K562 (cell line): ENCODE data around the gene ALG14. TPM values are rescaled to one million over a fixed set of nuclear protein-coding genes. Genes with fewer than 3 reads are reported as not detected.

ENCODE experiments used
- ATAC-seq: fragments of 200-7000 bp; cut with Tn5 transposase; 3 replicates; pipeline ENCODE4 v1.9.1; 2020; ENCODE audit warnings: moderate library complexity
- BruUV-seq: library from RNA; stranded (reverse); fragments of 400-500 nt; replicated peaks from 2 replicates; lab custom pipeline; 2021; lab: Mats Ljungman, UMichigan
- CTCF ChIA-PET: fragments of 300-600 bp; formaldehyde crosslinking; extraction: SDS; loops from one replicate; lab custom pipeline; 2021; ENCODE audit warnings: low intra/inter-chr PET ratio; lab: Yijun Ruan, JAX
- POLR2A ChIA-PET: fragments of 300-600, 350-650 bp; sonication (Branson Sonifier 250); formaldehyde crosslinking; extraction: SDS; loops from one replicate; lab custom pipeline; 2021; ENCODE audit warnings: antibody characterized with exemption, inconsistent platforms; lab: Yijun Ruan, JAX
- DNase-seq, 4 experiments: peaks; one replicate each; pipeline versions ENCODE4 v3.0.0 to v3.0.0-alpha.2; 2011 to 2018; ENCODE audit warnings: low spot score in 3 of 4, mixed read lengths in 3 of 4; ENCODE audit errors: extremely low read depth in 1 of 4
- FAIRE-seq: peaks from 2 replicates; lab custom pipeline; 2011; peaks lifted over from hg19 to GRCh38; lab: Jason Lieb, UNC
- H2AFZ ChIP-seq: 2 replicates; pipeline ENCODE4 v1.6.0; 2011; ENCODE audit warnings: low read depth, low read length, control low read depth, inconsistent platforms
- H3K27ac ChIP-seq: fragments of 200-600 bp; 3 replicates; pipeline ENCODE4 v1.8.0; 2011; ENCODE audit warnings: low read depth, mild to moderate bottlenecking, control low read depth, inconsistent platforms, low read length, moderate library complexity, mixed read lengths; ENCODE audit errors: extremely low read depth
- H3K27me3 ChIP-seq, 2 experiments: fragments of 300-600 bp in 1 of 2; 2 replicates in 1 of 2; 3 replicates in 1 of 2; pipeline versions ENCODE4 v1.6.0 to v1.8.0; 2011; ENCODE audit warnings: inconsistent platforms in 2 of 2, low read length in 2 of 2, mild to moderate bottlenecking in 1 of 2, mixed read lengths in 1 of 2, moderate library complexity in 1 of 2; ENCODE audit not compliant: control insufficient read depth in 2 of 2, insufficient read depth in 2 of 2
- H3K36me3 ChIP-seq: fragments of 300-600 bp; 3 replicates; pipeline ENCODE4 v1.8.0; 2011; ENCODE audit warnings: mild to moderate bottlenecking, low read length, inconsistent platforms; ENCODE audit not compliant: control insufficient read depth, insufficient read depth
- H3K4me1 ChIP-seq, 2 experiments: fragments of 200-600 bp in 1 of 2; replicated peaks in 1 of 2; 2 replicates in 1 of 2; 3 replicates in 1 of 2; pipeline versions ENCODE4 v1.5.1 to v1.8.0; 2011; ENCODE audit warnings: inconsistent platforms in 2 of 2, low read length in 2 of 2, mild to moderate bottlenecking in 1 of 2, mixed read lengths in 1 of 2, moderate library complexity in 1 of 2; ENCODE audit not compliant: control insufficient read depth in 2 of 2, insufficient read depth in 2 of 2
- H3K4me2 ChIP-seq: 2 replicates; pipeline ENCODE4 v1.6.1; 2011; ENCODE audit warnings: low read length, control low read depth, inconsistent platforms, mixed read lengths; ENCODE audit not compliant: insufficient read depth
- H3K4me3 ChIP-seq: fragments of 200-600 bp; sonication (generic), shearing (Covaris generic); 2 replicates; pipeline ENCODE4 v1.5.1; 2016; ENCODE audit warnings: control low read depth, inconsistent platforms
- H3K79me2 ChIP-seq: fragments of 200-600 bp; 3 replicates; pipeline ENCODE4 v1.8.0; 2011; ENCODE audit warnings: low read length, inconsistent platforms; ENCODE audit not compliant: control insufficient read depth, insufficient read depth
- H3K9ac ChIP-seq, 2 experiments: 2 replicates each; pipeline versions ENCODE4 v1.6.0 to v1.6.1; 2011; ENCODE audit warnings: low read depth in 2 of 2, low read length in 2 of 2, control low read depth in 1 of 2, inconsistent platforms in 1 of 2, mild to moderate bottlenecking in 1 of 2, mixed read lengths in 1 of 2; ENCODE audit not compliant: insufficient read depth in 1 of 2
- H3K9me1 ChIP-seq: one replicate; pipeline ENCODE4 v1.6.0; 2011; ENCODE audit warnings: inconsistent platforms, mild to moderate bottlenecking, low read length, moderate library complexity; ENCODE audit not compliant: control insufficient read depth, insufficient read depth
- H3K9me3 ChIP-seq: replicated peaks from 2 replicates; pipeline ENCODE4 v1.5.1; 2011; ENCODE audit warnings: low read depth, low read length, inconsistent platforms; ENCODE audit not compliant: control insufficient read depth, insufficient read depth
- H4K20me1 ChIP-seq: replicated peaks from 2 replicates; pipeline ENCODE4 v1.6.1; 2011; ENCODE audit warnings: low read length, inconsistent platforms, mixed read lengths; ENCODE audit not compliant: control insufficient read depth, insufficient read depth
- CREBBP ChIP-seq: IDR thresholded peaks from one replicate; pipeline ENCODE4 v1.6.1; 2012; ENCODE audit warnings: low read depth, mild to moderate bottlenecking, control low read depth, inconsistent platforms, low read length
- RNF219 ChIP-seq: fragments of 250-450 bp; sonication (Bioruptor Pico); IDR thresholded peaks from 2 replicates; pipeline ENCODE4 v1.5.0; 2022; ENCODE audit warnings: mild to moderate bottlenecking
- TCF7L2 ChIP-seq: fragments of 150-350 bp; IDR thresholded peaks from 2 replicates; pipeline ENCODE4 v1.6.1; 2016; ENCODE audit warnings: low read depth, mild to moderate bottlenecking, low read length, moderate library complexity
- TCFL5 ChIP-seq: fragments of 250-450 bp; sonication (Bioruptor Pico); conservative IDR thresholded peaks from 2 replicates; pipeline ENCODE4 v1.6.1; 2021; ENCODE audit warnings: mild to moderate bottlenecking, moderate library complexity, matching md5 sums
- TRIM28 ChIP-seq: fragments of 450-650 bp; IDR thresholded peaks from 2 replicates; pipeline ENCODE4 v1.6.1; 2017
- ZNF239 ChIP-seq: fragments of 250-450 bp; sonication (Bioruptor Pico); IDR thresholded peaks from 2 replicates; pipeline ENCODE4 v1.4.0; 2020; ENCODE audit warnings: mild to moderate bottlenecking
- ZNF280B ChIP-seq: fragments of 250-450 bp; sonication (Bioruptor Pico); IDR thresholded peaks from 2 replicates; pipeline ENCODE4 v1.5.1; 2021; ENCODE audit warnings: mild to moderate bottlenecking
- ZNF586 ChIP-seq: fragments of 450-650 bp; formaldehyde crosslinking; conservative IDR thresholded peaks from 2 replicates; pipeline ENCODE4 v1.4.0; 2020; ENCODE audit warnings: mild to moderate bottlenecking, moderate library complexity
- ZNF75A ChIP-seq: fragments of 450-650 bp; formaldehyde crosslinking; IDR thresholded peaks from 2 replicates; pipeline ENCODE4 v1.4.0; 2020; ENCODE audit warnings: mild to moderate bottlenecking
- WGBS: fragments of 100-300 bp; shearing (Covaris generic); methylation state at CpG from one replicate; pipeline ENCODE4 v1.1.6; 2016; ENCODE audit warnings: low coverage, mixed read lengths; ENCODE audit not compliant: insufficient coverage; ENCODE audit errors: missing lambda C conversion rate; 5-methylcytosine and 5-hydroxymethylcytosine counted together
- in situ Hi-C: fragments of 300-500 bp; cut with MboI; formaldehyde crosslinking; loops from 4 replicates; pipeline ENCODE4 v1.15.0; 2018; ENCODE audit warnings: inconsistent platforms, mixed read lengths
- intact Hi-C: fragments of 100-400 bp; cut with micrococcal nuclease; formaldehyde crosslinking; loops from 2 replicates; pipeline ENCODE4 v1.14.2; 2022
- polyA plus RNA-seq, 8 experiments: library from polyadenylated mRNA; depleted of rRNA in 4 of 8; stranded (reverse) in 5 of 8; unstranded in 3 of 8; fragments of >200 nt; fragmentation: Nextera tagmentation in 2 of 8; fragmentation: Illumina TruSeq in 1 of 8; extraction: Ambion mirVana in 2 of 8; extraction: Trizol in 1 of 8; gene quantifications; 2 replicates each; pipeline versions ENCODE4 v1.2.1 to v1.2.3, GENCODE V29; 2011 to 2014; ENCODE audit warnings: inconsistent platforms in 1 of 8, missing spikeins in 1 of 8
- total RNA-seq, 7 experiments: library from RNA; depleted of rRNA in 6 of 7; stranded (reverse); fragments of >200 nt in 6 of 7; fragmentation: Illumina TruSeq in 2 of 7; extraction: Trizol in 2 of 7; gene quantifications; 2 replicates each; pipeline versions ENCODE4 v1.2.1 to v1.2.3, GENCODE V29; 2011 to 2021; ENCODE audit warnings: low replicate concordance in 1 of 7

Gene ALG14
- total and polyA plus RNA-seq, 9 of the 15 experiments (the other 6 are each of a cell fraction or from before 2014, with no cell fraction given): 2.8 to 16.2 (median 4.9) TPM

GRCh38 chr1:95017775-95018174, 55.0 kb downstream of the ALG14 start (continued):
- TF ChIP-seq ZNF280B (CRISPR knock-in tag): no peak
- TF ChIP-seq TCFL5 (CRISPR knock-in tag): no peak
- no peak for TF ChIP-seq ZNF239 (CRISPR knock-in tag)

DNA sequence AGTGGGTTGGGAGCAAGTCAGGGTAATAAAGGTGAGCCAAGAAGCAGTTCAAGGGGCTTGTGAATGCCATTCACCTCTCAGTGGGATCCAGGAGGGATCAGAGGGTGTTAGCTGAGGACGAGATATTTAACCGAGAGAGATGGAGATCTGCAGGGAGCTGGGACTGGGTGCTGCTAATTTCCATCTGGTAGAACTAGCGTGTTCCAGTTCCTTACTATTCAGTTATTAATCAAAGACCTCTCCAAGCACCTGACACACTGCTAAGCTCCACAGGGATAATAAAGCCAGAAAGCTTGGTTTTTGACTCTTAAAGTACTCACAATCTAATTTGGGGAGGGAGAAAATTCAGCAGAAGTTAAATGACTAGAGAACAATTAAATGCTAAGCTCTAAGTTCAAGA, 57.7 kb downstream of the ALG14 start:
- Histone ChIP-seq H3K9me1 (no peaks in the 10 kb centered on the region), H3K79me2 (no peaks in the 10 kb centered on the region), H3K27me3 (no peaks in the 10 kb centered on the region), H3K36me3 (no peaks in the 10 kb centered on the region), H3K4me1 (no peaks in the 10 kb centered on the region), H4K20me1 (no peaks in the 10 kb centered on the region), H3K9me3 (no peaks in the 10 kb centered on the region; the same call in 1 of the 2 replicates), H3K27ac (no peak overlapping the region), H3K4me2 (no peak overlapping the region), H3K4me3 (no peak overlapping the region), H2AFZ (no peak overlapping the region), H3K9ac (no peak overlapping the region)
- DNase-seq: no peak
- no TSS peak for BruUV-seq
- WGBS: 5% methylated on average over 3 of the region's 3 CpGs
- in situ Hi-C loops: no loop called here
- intact Hi-C loops: no loop called here
- TF ChIP-seq TRIM28 (no peak), RNF219 (CRISPR knock-in tag) (no peak), CREBBP (no peak), TCF7L2 (no peak), ZNF586 (CRISPR knock-in tag) (no peak), ZNF75A (no peak)
- ChIA-PET CTCF (no interaction called here), POLR2A (no interaction called here)
- no peak for FAIRE-seq
- ATAC-seq: no peak
